K562 treated with DMSO at 1 percent for 24 hours (cell line): ENCODE data around the gene ZCRB1. TPM values are rescaled to one million over a fixed set of nuclear protein-coding genes. Genes with fewer than 3 reads are reported as not detected.

Experiments
- total RNA-seq: library from RNA; unstranded; fragments of 300-600 nt; gene quantifications from 2 replicates; pipeline ENCODE4 v1.2.3, GENCODE V29; 2022; ENCODE audit warnings: low read depth; ENCODE audit not compliant: insufficient read depth

The ZCRB1 gene, protein sequence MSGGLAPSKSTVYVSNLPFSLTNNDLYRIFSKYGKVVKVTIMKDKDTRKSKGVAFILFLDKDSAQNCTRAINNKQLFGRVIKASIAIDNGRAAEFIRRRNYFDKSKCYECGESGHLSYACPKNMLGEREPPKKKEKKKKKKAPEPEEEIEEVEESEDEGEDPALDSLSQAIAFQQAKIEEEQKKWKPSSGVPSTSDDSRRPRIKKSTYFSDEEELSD
- 43.7 and 48.6 TPM in 2 replicates for total RNA-seq

DNA sequence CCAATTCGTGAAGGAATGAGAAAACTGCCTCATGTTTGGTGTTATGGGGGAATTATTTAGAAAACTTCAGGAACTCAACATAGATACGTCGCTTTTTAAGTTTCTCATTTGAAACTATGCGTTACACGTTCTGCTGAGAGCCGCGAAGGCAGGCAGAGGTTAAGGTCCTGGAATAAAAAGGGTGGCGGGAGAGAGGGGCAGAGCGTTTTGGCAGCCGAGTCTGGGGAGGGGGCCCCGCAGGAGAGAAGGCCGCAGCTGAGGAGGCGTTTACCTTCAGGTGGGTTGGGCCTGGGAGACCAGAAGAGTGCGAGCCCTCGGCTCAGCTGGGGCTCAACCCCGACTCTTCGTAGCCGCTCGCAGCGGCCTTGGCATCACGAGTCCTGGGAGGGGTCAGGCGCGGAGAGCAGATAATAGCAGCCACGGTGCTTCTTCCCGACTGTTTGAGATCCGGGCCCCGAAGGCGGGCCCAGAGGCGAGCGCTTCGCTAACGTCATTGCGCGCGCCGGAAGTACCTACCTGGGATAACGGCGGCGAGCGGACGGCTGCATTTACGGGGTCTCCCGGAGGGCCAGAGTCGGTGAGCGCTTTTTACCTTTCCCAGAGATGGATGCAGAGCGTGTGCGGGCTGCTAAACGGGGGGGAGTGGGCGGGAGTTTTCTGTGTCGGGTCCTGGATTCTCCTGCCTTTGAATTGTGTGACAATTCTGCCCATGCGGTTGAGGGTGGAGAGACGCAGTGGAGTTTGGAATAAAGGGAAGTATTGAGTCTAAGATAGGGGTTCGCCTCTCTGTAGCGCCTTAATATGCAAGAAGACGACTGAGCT lies at the start of gene ZCRB1, which contains the start of gene PPHLN1:
Gene ZCRB1, minus strand, starts transcription at position 442 of the 822 bp plus-strand sequence. CDS start 1,992 bp downstream, outside the sequence.
Gene PPHLN1, plus strand, starts transcription at position 515 of the 822 bp plus-strand sequence. CDS start 9,736 bp downstream, outside the sequence.

Other genes with a start within 250 kb of the ZCRB1 start
- gene GXYLT1, start 181.2 kb downstream of the ZCRB1 start, total RNA-seq, result 6.0 and 8.5 TPM in 2 replicates
- gene YAF2, start 87.8 kb downstream of the ZCRB1 start, total RNA-seq, result 10.4 and 14.2 TPM in 2 replicates
- gene PPHLN1, start 73 bp upstream of the ZCRB1 start, total RNA-seq, result 42.4 and 44.3 TPM in 2 replicates